Tibial nerve (tissue), 3 donors: Measurements from ENCODE around the gene OBSCN.

Experiments
- POLR2A ChIP-seq, 2 donors: fragments of 450-650 bp; IDR thresholded peaks; one replicate each; pipeline ENCODE4 v1.6.1; 2017; ENCODE audit warnings: antibody characterized with exemption in 2 of 2, mild to moderate bottlenecking in 2 of 2, moderate library complexity in 2 of 2
- TF ChIP-seq, protein P1 (sequence below), 5 experiments: fragments of 200-600 bp in 3 of 5; fragments of 450-650 bp in 2 of 5; sonication (generic) in 3 of 5; IDR thresholded peaks; one replicate each; pipeline ENCODE4 v1.5.1; 2016 to 2019; ENCODE audit warnings: antibody characterized with exemption in 5 of 5, mild to moderate bottlenecking in 3 of 5, moderate library complexity in 2 of 5

DNA sequence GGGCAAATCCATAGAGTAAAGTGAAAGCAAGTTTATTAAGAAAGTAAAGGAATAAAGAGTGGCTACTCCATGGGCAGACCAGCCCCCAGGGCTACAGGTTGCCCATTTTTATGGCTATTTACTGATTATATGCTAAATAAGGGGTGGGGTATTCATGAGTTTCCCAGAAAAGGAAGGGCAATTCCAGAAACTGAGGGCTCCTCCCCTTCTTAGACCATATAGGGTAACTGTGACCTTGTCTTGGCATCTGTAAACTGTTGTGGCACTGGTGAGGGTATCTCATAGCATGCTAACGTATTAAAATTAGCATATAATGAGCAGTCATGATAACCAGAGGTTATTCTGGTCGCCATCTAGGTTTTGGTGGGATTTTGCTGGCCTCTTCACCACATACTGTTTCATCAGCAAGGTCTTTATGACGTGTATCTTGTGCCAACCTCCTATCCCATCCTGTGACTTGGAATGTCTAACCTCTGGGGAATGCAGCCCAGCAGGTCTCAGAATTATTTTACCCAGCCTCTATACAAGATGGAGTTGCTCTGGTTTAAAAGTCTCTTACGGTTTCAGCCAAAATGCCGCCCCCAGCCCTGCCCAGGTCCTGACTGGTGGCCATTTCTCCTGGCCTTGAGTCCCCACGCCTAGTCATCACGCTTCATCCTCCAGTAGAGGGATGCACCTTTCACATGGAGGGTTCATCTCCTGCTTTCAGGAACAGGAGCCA, 209.8 kb downstream of the OBSCN start:
- TF ChIP-seq, protein P1, sequence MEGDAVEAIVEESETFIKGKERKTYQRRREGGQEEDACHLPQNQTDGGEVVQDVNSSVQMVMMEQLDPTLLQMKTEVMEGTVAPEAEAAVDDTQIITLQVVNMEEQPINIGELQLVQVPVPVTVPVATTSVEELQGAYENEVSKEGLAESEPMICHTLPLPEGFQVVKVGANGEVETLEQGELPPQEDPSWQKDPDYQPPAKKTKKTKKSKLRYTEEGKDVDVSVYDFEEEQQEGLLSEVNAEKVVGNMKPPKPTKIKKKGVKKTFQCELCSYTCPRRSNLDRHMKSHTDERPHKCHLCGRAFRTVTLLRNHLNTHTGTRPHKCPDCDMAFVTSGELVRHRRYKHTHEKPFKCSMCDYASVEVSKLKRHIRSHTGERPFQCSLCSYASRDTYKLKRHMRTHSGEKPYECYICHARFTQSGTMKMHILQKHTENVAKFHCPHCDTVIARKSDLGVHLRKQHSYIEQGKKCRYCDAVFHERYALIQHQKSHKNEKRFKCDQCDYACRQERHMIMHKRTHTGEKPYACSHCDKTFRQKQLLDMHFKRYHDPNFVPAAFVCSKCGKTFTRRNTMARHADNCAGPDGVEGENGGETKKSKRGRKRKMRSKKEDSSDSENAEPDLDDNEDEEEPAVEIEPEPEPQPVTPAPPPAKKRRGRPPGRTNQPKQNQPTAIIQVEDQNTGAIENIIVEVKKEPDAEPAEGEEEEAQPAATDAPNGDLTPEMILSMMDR (IDR thresholded peaks at IDR 0.05): no peak
- no peak for TF ChIP-seq POLR2A (IDR thresholded peaks at IDR 0.05)
